T-cell (primary cell): ENCODE measurements around the gene GSX2. TPM values are rescaled to one million over a fixed set of nuclear protein-coding genes. Genes with fewer than 3 reads are reported as not detected.

Experiments
- ATAC-seq, 4 experiments: fragments of 200-7000 bp in 3 of 4; fragments of 150-1000 bp in 1 of 4; cut with Tn5 transposase; replicated peaks in 1 of 4; 1 replicate in 3 of 4; 2 replicates in 1 of 4; pipeline ENCODE4 v1.10.0; 2021; ENCODE audit warnings: moderate library complexity in 3 of 4, mild to moderate bottlenecking in 2 of 4, moderate number of reproducible peaks in 1 of 4
- CTCF ChIA-PET, 2 donors: fragments of 300-600 bp; sonication (Branson Sonifier 250); formaldehyde crosslinking; loops; one replicate each; lab custom pipeline; 2022; ENCODE audit warnings: antibody characterized with exemption in 2 of 2; lab: Charles Lee
- POLR2A ChIA-PET, 2 donors: fragments of 300-600 bp; sonication (Branson Sonifier 250); formaldehyde crosslinking; loops; one replicate each; lab custom pipeline; 2022; ENCODE audit warnings: antibody characterized with exemption in 2 of 2; lab: Charles Lee
- DNase-seq, 35 experiments: peaks; one replicate each; pipeline versions ENCODE4 v3.0.0 to v3.0.0-alpha.2; 2013 to 2023
- H3K27ac ChIP-seq: one replicate; pipeline ENCODE4 v1.5.1; 2013; ENCODE audit warnings: low read length
- H3K27me3 ChIP-seq, 2 experiments: replicated peaks in 1 of 2; 1 replicate in 1 of 2; 2 replicates in 1 of 2; pipeline versions ENCODE4 v1.6.1 to v1.7.0; 2013; ENCODE audit warnings: low read length in 1 of 2, mixed read lengths in 1 of 2; ENCODE audit not compliant: control insufficient read depth in 2 of 2, insufficient read depth in 2 of 2; ENCODE audit errors: extremely low read depth in 1 of 2
- H3K36me3 ChIP-seq, 2 donors: 1 replicate in 1 of 2; 2 replicates in 1 of 2; pipeline versions ENCODE4 v1.6.1 to v1.7.0; 2013; ENCODE audit warnings: low read length in 1 of 2; ENCODE audit not compliant: control insufficient read depth in 2 of 2, insufficient read depth in 1 of 2; ENCODE audit errors: extremely low read depth in 1 of 2
- H3K4me1 ChIP-seq, 2 experiments: 1 replicate in 1 of 2; 2 replicates in 1 of 2; pipeline versions ENCODE4 v1.6.1 to v1.7.0; 2013; ENCODE audit warnings: low read length in 2 of 2, mixed read lengths in 1 of 2; ENCODE audit not compliant: insufficient read depth in 2 of 2, control insufficient read depth in 1 of 2; ENCODE audit errors: extremely low read depth in 1 of 2
- H3K4me3 ChIP-seq, 2 donors: 1 replicate in 1 of 2; 2 replicates in 1 of 2; pipeline versions ENCODE4 v1.5.1 to v1.7.0; 2013; ENCODE audit warnings: mild to moderate bottlenecking in 2 of 2, low read length in 1 of 2, moderate library complexity in 1 of 2; ENCODE audit not compliant: control insufficient read depth in 1 of 2; ENCODE audit errors: extremely low read depth in 1 of 2
- H3K9me3 ChIP-seq: 2 replicates; pipeline ENCODE4 v1.7.0; 2013
- H3K27ac Mint-ChIP-seq, 2 donors: one replicate each; pipeline ENCODE4 v1.8.0; 2020 to 2021; ENCODE audit warnings: mild to moderate bottlenecking in 2 of 2, mixed read lengths in 2 of 2
- H3K27me3 Mint-ChIP-seq, 2 donors: one replicate each; pipeline ENCODE4 v1.8.0; 2021 to 2022; ENCODE audit warnings: mixed read lengths in 2 of 2
- H3K36me3 Mint-ChIP-seq: one replicate; pipeline ENCODE4 v1.8.0; 2021; ENCODE audit warnings: mixed read lengths
- H3K4me1 Mint-ChIP-seq, 3 donors: one replicate each; pipeline ENCODE4 v1.8.0; 2020 to 2022; ENCODE audit warnings: mixed read lengths in 3 of 3, mild to moderate bottlenecking in 1 of 3
- H3K4me3 Mint-ChIP-seq, 3 donors: one replicate each; pipeline ENCODE4 v1.8.0; 2020 to 2022; ENCODE audit warnings: mild to moderate bottlenecking in 3 of 3, mixed read lengths in 3 of 3, moderate library complexity in 3 of 3
- H3K9me3 Mint-ChIP-seq, 3 donors: one replicate each; pipeline ENCODE4 v1.8.0; 2020 to 2022; ENCODE audit warnings: mixed read lengths in 3 of 3
- WGBS: methylation state at CpG from one replicate; pipeline ENCODE4 v1.1.5; 2013; ENCODE audit warnings: missing lambda C conversion rate; ENCODE audit not compliant: insufficient coverage; 5-methylcytosine and 5-hydroxymethylcytosine counted together
- total RNA-seq, 35 experiments: library from RNA in 6 of 35; stranded (reverse) in 6 of 35; fragments of 120-200 nt in 1 of 35; gene quantifications; one replicate each; pipeline versions ENCODE4 v1.2.1 to v1.2.4 and lab custom pipeline; 2013 to 2026

The GSX2 gene
- total RNA-seq, 5 donors from 2014 or later (not counting 1 experiment from before 2014, with no cell fraction given), result not detected

DNA sequence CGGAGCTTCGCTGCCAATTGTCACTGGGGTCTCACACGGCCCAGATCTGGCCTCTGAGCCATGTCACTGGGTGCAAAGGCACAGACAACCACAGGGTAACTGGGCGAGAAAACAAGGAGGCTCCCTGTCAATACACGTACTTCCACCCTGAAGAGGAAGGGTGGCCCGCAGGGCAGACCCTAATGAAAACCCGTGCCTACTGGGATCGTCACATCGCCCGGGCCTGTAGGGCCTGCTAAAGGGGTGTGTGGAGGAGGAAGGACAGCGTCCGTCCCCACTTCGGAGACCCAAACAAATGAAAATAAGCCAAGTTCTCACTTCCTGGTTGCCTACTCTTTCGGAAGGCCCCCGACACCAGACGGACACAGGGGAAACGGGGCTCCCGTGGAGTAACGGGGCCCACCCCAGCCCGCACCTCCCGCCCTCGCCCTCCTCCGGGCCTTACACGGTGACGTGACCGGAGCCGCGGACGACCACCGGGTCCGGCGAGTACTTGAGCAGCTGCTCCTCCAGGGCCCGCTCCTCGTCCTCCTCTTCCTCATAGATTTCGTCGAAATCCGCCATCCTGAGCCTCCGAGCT is 36.1 kb upstream of the GSX2 start:
- H3K9me3 Mint-ChIP-seq, result no peaks in the 10 kb centered on the region
- H3K27ac ChIP-seq, result peak overlapping the region; percentile 92
- ATAC-seq (peak; percentile 16 to 33 (median 27)), DNase-seq (peak in 34 of 35 experiments; percentile 8 to 58 (median 28))
- peaks cover 52 to 59% (median 52%) of the 10 kb centered on the region in 3 donors for H3K4me1 Mint-ChIP-seq
- H3K9me3 ChIP-seq, result no peaks in the 10 kb centered on the region
- H3K27ac Mint-ChIP-seq, result peak overlapping the region; percentile 98 to 99
- under 1% methylated on average over 27 of the region's 38 CpGs for WGBS
- H3K27me3 Mint-ChIP-seq, result no peaks in the 10 kb centered on the region
- H3K27me3 ChIP-seq, result no peaks in the 10 kb centered on the region
- peaks cover 15% of the 10 kb centered on the region for H3K36me3 Mint-ChIP-seq
- H3K4me3 ChIP-seq, result peak overlapping the region; percentile 85 to 99
- ChIA-PET POLR2A (interaction anchor here (0.5 to 0.6 kb wide), 4 partner anchors 10 to 80 kb away, joined by 3 to 5 read pairs (median 3); no protein-coding TSS in a partner anchor), CTCF (interaction anchor here in 1 of 2 donors (1.6 kb wide), 1 partner anchor 10 kb away, joined by 7 read pairs; no protein-coding TSS in a partner anchor)
- H3K4me3 Mint-ChIP-seq, result peak overlapping the region; percentile 89 to 99 (median 98)
- peaks cover 7 to 45% of the 10 kb centered on the region in 2 experiments for H3K4me1 ChIP-seq
- no peaks in the 10 kb centered on the region for H3K36me3 ChIP-seq

DNA sequence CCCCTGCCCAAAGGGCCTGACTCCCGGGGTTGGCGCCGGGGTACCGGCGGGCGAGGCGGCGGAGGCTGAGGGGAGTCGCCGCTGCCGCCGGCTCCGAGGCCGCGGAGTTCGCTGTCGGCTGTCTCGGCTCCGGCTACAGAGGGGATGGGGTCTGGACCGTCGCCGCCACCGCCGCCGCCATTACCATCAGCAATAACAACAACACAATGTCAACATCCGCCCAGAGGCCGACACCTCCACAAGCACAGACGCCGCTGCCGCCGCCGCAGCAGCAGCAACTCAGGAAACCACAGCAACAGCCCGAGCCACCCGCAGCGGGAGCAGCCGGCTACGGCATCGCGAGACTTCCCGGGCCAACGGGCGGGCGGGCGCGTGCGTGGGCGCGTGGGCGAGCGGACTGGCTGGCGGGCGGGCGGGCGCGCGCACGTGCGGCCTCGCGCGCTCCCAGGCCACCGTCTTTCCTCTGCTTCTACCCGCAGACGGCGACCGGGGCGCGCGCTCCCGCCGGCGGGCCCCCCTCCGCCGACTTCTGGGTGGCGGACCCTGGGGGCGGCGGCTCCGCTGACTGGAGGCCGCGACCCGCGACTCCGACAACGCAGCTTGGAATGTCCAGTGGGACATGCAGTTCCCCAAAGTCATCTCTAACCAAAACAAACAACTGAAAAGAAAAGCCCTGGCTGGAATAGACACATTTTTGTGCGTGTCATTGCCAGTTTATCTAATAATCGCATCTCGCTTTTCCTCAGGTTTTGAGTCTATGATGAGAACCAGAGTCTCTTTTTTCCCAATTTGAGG is 35.4 kb upstream of the GSX2 start, which contains the start of gene CHIC2:
Gene CHIC2, minus strand, starts transcription at position 289 of the 795 bp plus-strand sequence. CDS start 305 bp downstream, outside the sequence.
- DNase-seq (peak; percentile 92 to 99 (median 97)), ATAC-seq (peak; percentile 93 to 94 (median 94))
- Mint-ChIP-seq H3K36me3 (peaks cover 15% of the 10 kb centered on the region), H3K4me1 (peaks cover 46 to 52% (median 47%) of the 10 kb centered on the region in 3 donors), H3K27me3 (no peaks in the 10 kb centered on the region), H3K9me3 (no peaks in the 10 kb centered on the region), H3K27ac (peak within 1 kb of the TSS; percentile 98 to 99), H3K4me3 (peak within 1 kb of the TSS; percentile 89 to 99 (median 98))
- Histone ChIP-seq H3K27ac (peak within 1 kb of the TSS; percentile 92), H3K4me3 (peak within 1 kb of the TSS; percentile 85 to 99), H3K36me3 (no peaks in the 10 kb centered on the region), H3K9me3 (no peaks in the 10 kb centered on the region), H3K27me3 (no peaks in the 10 kb centered on the region), H3K4me1 (peaks cover 3 to 45% of the 10 kb centered on the region in 2 experiments)
- ChIA-PET POLR2A (interaction anchor here (0.5 to 0.6 kb wide), 3 partner anchors 24 to 80 kb away, joined by 3 to 5 read pairs (median 3); no protein-coding TSS in a partner anchor), CTCF (interaction anchor here in 1 of 2 donors (1.6 kb wide), 1 partner anchor 10 kb away, joined by 7 read pairs; no protein-coding TSS in a partner anchor)
- WGBS, result under 1% methylated on average over 84 of the region's 87 CpGs

DNA sequence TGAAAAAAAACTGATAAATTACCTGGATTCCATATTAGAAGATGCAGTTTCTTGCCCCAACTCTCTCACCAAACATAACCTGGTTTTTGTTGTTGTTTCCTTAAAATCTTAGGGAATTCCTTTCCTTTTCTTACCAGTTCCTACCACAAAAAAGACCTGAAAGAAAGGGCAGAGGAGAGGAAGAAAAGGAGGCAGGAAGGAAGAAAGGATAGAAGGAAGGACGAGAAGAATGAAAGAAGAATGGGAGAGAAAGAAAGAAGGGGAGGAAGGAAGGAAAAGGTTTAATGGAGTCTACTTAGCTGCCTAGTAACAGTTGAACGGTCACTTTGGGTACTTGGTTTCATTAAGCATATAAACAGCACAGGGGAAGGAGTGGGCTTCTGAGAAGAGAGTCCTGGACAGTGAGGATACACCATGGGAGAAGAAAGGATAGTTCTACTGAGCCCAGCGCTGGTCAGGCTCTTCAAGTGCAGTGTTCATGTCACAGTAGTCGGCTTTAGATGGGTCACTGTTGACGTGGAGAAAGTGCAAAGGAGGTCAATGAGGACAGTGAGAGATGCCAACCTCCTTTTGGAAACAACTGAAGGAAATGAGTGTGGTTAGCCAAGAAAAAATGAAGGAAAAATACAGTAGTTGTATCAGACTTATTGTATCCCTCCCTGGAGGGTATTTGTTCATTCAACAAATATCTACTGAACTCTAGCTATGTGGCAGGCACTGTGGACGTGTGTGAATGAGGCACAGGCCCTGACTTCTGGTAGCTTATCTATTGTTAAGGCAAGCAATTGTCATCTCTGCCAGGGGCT is 34.5 kb upstream of the GSX2 start:
- H3K27me3 Mint-ChIP-seq, result peaks cover 0 to 3% of the 10 kb centered on the region in 2 donors
- no peaks in the 10 kb centered on the region for H3K9me3 Mint-ChIP-seq
- H3K36me3 Mint-ChIP-seq, result peaks cover 9% of the 10 kb centered on the region
- H3K4me3 Mint-ChIP-seq, result peak overlapping the region; percentile 82 to 98 (median 89)
- H3K27ac ChIP-seq, result peak overlapping the region; percentile 74
- H3K27ac Mint-ChIP-seq, result peak overlapping the region; percentile 82 to 84
- ChIA-PET POLR2A (interaction anchor here in 1 of 2 donors (0.5 kb wide), 1 partner anchor 1798 kb away, joined by 3 read pairs; no protein-coding TSS in a partner anchor), CTCF (interaction anchor here in 1 of 2 donors (0.6 kb wide), 1 partner anchor 11 kb away, joined by 3 read pairs; no protein-coding TSS in a partner anchor)
- no peaks in the 10 kb centered on the region for H3K27me3 ChIP-seq
- 85% methylated on average over 6 of the region's 6 CpGs for WGBS
- peak overlapping the region in 1 of 2 donors; percentile 68 for H3K4me3 ChIP-seq
- no peak for DNase-seq
- H3K9me3 ChIP-seq, result no peaks in the 10 kb centered on the region
- ATAC-seq, result no peak
- H3K4me1 Mint-ChIP-seq, result peaks cover 36 to 43% (median 37%) of the 10 kb centered on the region in 3 donors
- H3K4me1 ChIP-seq, result peaks cover 3 to 36% of the 10 kb centered on the region in 2 experiments
- no peaks in the 10 kb centered on the region for H3K36me3 ChIP-seq

GRCh38 chr4:54066088-54066415 is 33.9 kb upstream of the GSX2 start:
- peaks cover 31 to 37% (median 33%) of the 10 kb centered on the region in 3 donors for H3K4me1 Mint-ChIP-seq
- CTCF ChIA-PET, result no interaction called here
- Histone ChIP-seq H3K4me3 (no peak overlapping the region), H3K4me1 (peaks cover 3 to 30% of the 10 kb centered on the region in 2 experiments), H3K9me3 (no peaks in the 10 kb centered on the region), H3K27me3 (no peaks in the 10 kb centered on the region), H3K27ac (no peak overlapping the region), H3K36me3 (no peaks in the 10 kb centered on the region)
- H3K27me3 Mint-ChIP-seq, result peaks cover 0 to 3% of the 10 kb centered on the region in 2 donors
- WGBS, result no CpG with 5 or more reads among the region's 2 CpGs
- peak overlapping the region in 1 of 2 donors; percentile 82 for H3K27ac Mint-ChIP-seq
- no peak for DNase-seq
- H3K9me3 Mint-ChIP-seq, result no peaks in the 10 kb centered on the region
- ATAC-seq, result no peak
- no peak overlapping the region for H3K4me3 Mint-ChIP-seq
- H3K36me3 Mint-ChIP-seq, result peaks cover 9% of the 10 kb centered on the region
- POLR2A ChIA-PET, result interaction anchor here in 1 of 2 donors (0.5 kb wide), 1 partner anchor 1798 kb away, joined by 3 read pairs; no protein-coding TSS in a partner anchor

DNA sequence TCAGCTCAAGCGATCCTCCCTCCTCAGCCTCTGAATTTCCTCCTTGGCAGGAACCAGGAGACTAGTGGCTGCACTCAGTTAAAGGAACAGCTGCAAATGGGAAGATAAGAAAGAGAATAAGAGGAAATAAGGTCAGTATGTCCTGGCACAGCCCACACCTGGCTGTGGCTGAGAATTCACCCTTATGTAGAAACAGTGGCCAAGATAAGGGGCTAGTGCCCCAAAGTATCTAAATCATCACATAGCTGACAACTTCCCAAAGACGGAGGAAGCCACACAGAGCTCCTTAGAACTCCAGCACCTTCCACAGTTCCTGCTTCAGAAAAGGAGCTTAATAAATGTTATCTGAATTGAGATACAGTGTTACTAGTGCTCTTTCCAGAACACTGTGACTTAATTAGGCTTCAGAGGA is 33.2 kb upstream of the GSX2 start:
- CTCF ChIA-PET, result interaction anchor here in 1 of 2 donors (0.6 kb wide), 1 partner anchor 1426 kb away, joined by 3 read pairs; no protein-coding TSS in a partner anchor
- Histone ChIP-seq H3K4me1 (peaks cover 3 to 25% of the 10 kb centered on the region in 2 experiments), H3K36me3 (no peaks in the 10 kb centered on the region), H3K27ac (no peak overlapping the region), H3K27me3 (no peaks in the 10 kb centered on the region), H3K4me3 (no peak overlapping the region), H3K9me3 (no peaks in the 10 kb centered on the region)
- POLR2A ChIA-PET, result interaction anchor here in 1 of 2 donors (0.7 kb wide), 1 partner anchor 10 kb away, joined by 7 read pairs; no protein-coding TSS in a partner anchor
- H3K27me3 Mint-ChIP-seq, result peaks cover 0 to 3% of the 10 kb centered on the region in 2 donors
- H3K27ac Mint-ChIP-seq, result no peak overlapping the region
- H3K4me3 Mint-ChIP-seq, result no peak overlapping the region
- H3K4me1 Mint-ChIP-seq, result peaks cover 25 to 30% (median 26%) of the 10 kb centered on the region in 3 donors
- ATAC-seq (no peak), DNase-seq (no peak)
- H3K9me3 Mint-ChIP-seq, result no peaks in the 10 kb centered on the region
- WGBS, result no CpG with 5 or more reads among the region's 2 CpGs
- H3K36me3 Mint-ChIP-seq, result peaks cover 6% of the 10 kb centered on the region
